Activated CD4-positive, alpha-beta T cell treated with anti-CD3 and anti-CD28 coated beads, Interleukin-2, amount 10 ng/mL, durations not matched to agents 7 days and 5 days (primary cell): ENCODE data around the gene CD300C. TPM values are rescaled to one million over a fixed set of nuclear protein-coding genes. Genes with fewer than 3 reads are reported as not detected.
A peak's percentile ranks its signal among the peaks of the same experiment; 100 is the strongest.
"Not testable (repeated sequence)": the region's sequence is repeated elsewhere in the genome, so short reads cannot be mapped to it uniquely, and the experiment has no call there.

Experiments used
- CTCF ChIA-PET: fragments of 350-600 bp; sonication (Branson Sonifier 250); formaldehyde crosslinking; loops from one replicate; lab custom pipeline; 2021; ENCODE audit warnings: antibody characterized with exemption; lab: Charles Lee
- POLR2A ChIA-PET: fragments of 350-600 bp; sonication (Branson Sonifier 250); formaldehyde crosslinking; loops from one replicate; lab custom pipeline; 2021; ENCODE audit warnings: antibody characterized with exemption; lab: Charles Lee
- DNase-seq: peaks from one replicate; pipeline ENCODE4 v3.0.0-alpha.2; 2020
- H3K27ac Mint-ChIP-seq: one replicate; pipeline ENCODE4 v1.8.0; 2021; ENCODE audit warnings: mild to moderate bottlenecking, moderate library complexity, mixed read lengths
- H3K27me3 Mint-ChIP-seq: one replicate; pipeline ENCODE4 v1.8.0; 2021; ENCODE audit warnings: mixed read lengths
- H3K36me3 Mint-ChIP-seq: one replicate; pipeline ENCODE4 v1.8.0; 2021; ENCODE audit warnings: low read depth, mixed read lengths
- H3K4me1 Mint-ChIP-seq: one replicate; pipeline ENCODE4 v1.8.0; 2021; ENCODE audit warnings: mixed read lengths
- H3K4me3 Mint-ChIP-seq: one replicate; pipeline ENCODE4 v1.8.0; 2021; ENCODE audit warnings: mild to moderate bottlenecking, moderate library complexity, mixed read lengths
- H3K9me3 Mint-ChIP-seq: one replicate; pipeline ENCODE4 v1.8.0; 2021; ENCODE audit warnings: mixed read lengths
- total RNA-seq, 2 experiments: library from RNA; stranded (reverse); gene quantifications; one replicate each; pipeline ENCODE4 v1.2.3, GENCODE V29; 2021

CD300C gene
- under 1 TPM; 0.52 to 0.57 TPM for total RNA-seq

GRCh38 chr17:74545843-74546230 lies at the start of gene CD300C:
Gene CD300C, minus strand, starts transcription at chr17:74546115. Its CDS starts 333 bp downstream, at chr17:74545782.
- peak within 1 kb of the TSS; percentile 57 for H3K27ac Mint-ChIP-seq
- ChIA-PET POLR2A (no interaction called here), CTCF (interaction anchor here (0.7 to 1.2 kb wide), 4 partner anchors 10 to 89 kb away, joined by 3 to 4 read pairs (median 3); no protein-coding TSS in a partner anchor)
- H3K27me3 Mint-ChIP-seq, result no peaks in the 10 kb centered on the region
- H3K4me1 Mint-ChIP-seq, result peaks cover 42% of the 10 kb centered on the region
- no peak for DNase-seq
- no peaks in the 10 kb centered on the region for H3K36me3 Mint-ChIP-seq
- H3K9me3 Mint-ChIP-seq, result no peaks in the 10 kb centered on the region
- H3K4me3 Mint-ChIP-seq, result no peak within 1 kb of the TSS

- CTCF ChIA-PET, result interaction anchor here (1.0 kb wide), 2 partner anchors 28 to 29 kb away, joined by 3 to 4 read pairs; partner anchors contain the start of gene CD300H
- DNase-seq, result no peak
- POLR2A ChIA-PET, result no interaction called here
Measured at GRCh38 chr17:74595037-74595750, 49.3 kb upstream of the CD300C start.

GRCh38 chr17:74592087-74592990 lies 46.4 kb upstream of the CD300C start, which contains the start of gene CD300LD:
Gene CD300LD, minus strand, starts transcription at chr17:74592283. Its CDS starts 81 bp downstream, at chr17:74592202.
- ChIA-PET CTCF (interaction anchor here (0.8 to 2.1 kb wide), 3 partner anchors 8 to 65 kb away, joined by 3 to 5 read pairs (median 4); no protein-coding TSS in a partner anchor), POLR2A (no interaction called here)
- H3K27ac Mint-ChIP-seq, result no peak within 1 kb of the TSS
- H3K4me1 Mint-ChIP-seq, result peaks cover 18% of the 10 kb centered on the region
- H3K4me3 Mint-ChIP-seq, result no peak within 1 kb of the TSS
- no peaks in the 10 kb centered on the region for H3K9me3 Mint-ChIP-seq
- H3K36me3 Mint-ChIP-seq, result no peaks in the 10 kb centered on the region
- H3K27me3 Mint-ChIP-seq, result peaks cover 3% of the 10 kb centered on the region
- peak; percentile 33 for DNase-seq

More at GRCh38 chr17:74595037-74595750, 49.3 kb upstream of the CD300C start:
- Mint-ChIP-seq H3K27ac (no peak overlapping the region), H3K27me3 (peaks cover 7% of the 10 kb centered on the region), H3K36me3 (no peaks in the 10 kb centered on the region), H3K4me1 (peaks cover 33% of the 10 kb centered on the region), H3K9me3 (no peaks in the 10 kb centered on the region), H3K4me3 (no peak overlapping the region)

- Mint-ChIP-seq H3K9me3 (no peaks in the 10 kb centered on the region), H3K4me1 (peaks cover 18% of the 10 kb centered on the region), H3K4me3 (no peak overlapping the region), H3K36me3 (no peaks in the 10 kb centered on the region), H3K27me3 (peaks cover 3% of the 10 kb centered on the region), H3K27ac (no peak overlapping the region)
- no peak for DNase-seq
- ChIA-PET POLR2A (no interaction called here), CTCF (interaction anchor here (0.8 to 2.1 kb wide), 4 partner anchors 9 to 66 kb away, joined by 3 to 7 read pairs (median 4); no protein-coding TSS in a partner anchor)
Measured at GRCh38 chr17:74591503-74591902, 45.6 kb upstream of the CD300C start.

GRCh38 chr17:74585711-74586110 lies 39.8 kb upstream of the CD300C start:
- CTCF ChIA-PET, result interaction anchor here (0.8 kb wide), 1 partner anchor 47 kb away, joined by 4 read pairs; no protein-coding TSS in a partner anchor
- H3K36me3 Mint-ChIP-seq, result no peaks in the 10 kb centered on the region

GRCh38 chr17:74584292-74585060 lies 38.6 kb upstream of the CD300C start:
- ChIA-PET POLR2A (no interaction called here), CTCF (no interaction called here)
- DNase-seq, result no peak
- no peaks in the 10 kb centered on the region for H3K36me3 Mint-ChIP-seq
- H3K4me1 Mint-ChIP-seq, result peaks cover 12% of the 10 kb centered on the region
- H3K9me3 Mint-ChIP-seq, result peaks cover 6% of the 10 kb centered on the region
- H3K4me3 Mint-ChIP-seq, result no peak overlapping the region
- H3K27ac Mint-ChIP-seq, result no peak overlapping the region
- no peaks in the 10 kb centered on the region for H3K27me3 Mint-ChIP-seq

More at GRCh38 chr17:74585711-74586110, 39.8 kb upstream of the CD300C start:
- no peak for DNase-seq
- Mint-ChIP-seq H3K9me3 (peaks cover 6% of the 10 kb centered on the region), H3K27ac (no peak overlapping the region), H3K4me3 (no peak overlapping the region), H3K27me3 (no peaks in the 10 kb centered on the region), H3K4me1 (no peaks in the 10 kb centered on the region)
- POLR2A ChIA-PET, result no interaction called here

- Mint-ChIP-seq H3K36me3 (no peaks in the 10 kb centered on the region), H3K4me1 (peaks cover 17% of the 10 kb centered on the region), H3K9me3 (peaks cover 6% of the 10 kb centered on the region), H3K27me3 (peaks cover 3% of the 10 kb centered on the region), H3K27ac (no peak overlapping the region), H3K4me3 (no peak overlapping the region)
- POLR2A ChIA-PET, result no interaction called here
- DNase-seq, result no peak
- CTCF ChIA-PET, result no interaction called here
Measured at GRCh38 chr17:74582633-74583032, 36.7 kb upstream of the CD300C start.

GRCh38 chr17:74579900-74580299 lies 34.0 kb upstream of the CD300C start:
- CTCF ChIA-PET, result no interaction called here
- POLR2A ChIA-PET, result no interaction called here
- no peak overlapping the region for H3K27ac Mint-ChIP-seq

GRCh38 chr17:74578979-74579378 lies 33.1 kb upstream of the CD300C start:
- CTCF ChIA-PET, result no interaction called here
- Mint-ChIP-seq H3K9me3 (peaks cover 3% of the 10 kb centered on the region), H3K27me3 (peaks cover 15% of the 10 kb centered on the region), H3K27ac (no peak overlapping the region), H3K4me3 (no peak overlapping the region), H3K4me1 (peaks cover 17% of the 10 kb centered on the region), H3K36me3 (no peaks in the 10 kb centered on the region)
- DNase-seq, result no peak
- POLR2A ChIA-PET, result no interaction called here

More at GRCh38 chr17:74579900-74580299, 34.0 kb upstream of the CD300C start:
- H3K4me3 Mint-ChIP-seq, result no peak overlapping the region
- peaks cover 5% of the 10 kb centered on the region for H3K9me3 Mint-ChIP-seq
- peaks cover 17% of the 10 kb centered on the region for H3K4me1 Mint-ChIP-seq
- DNase-seq, result no peak
- H3K36me3 Mint-ChIP-seq, result no peaks in the 10 kb centered on the region
- H3K27me3 Mint-ChIP-seq, result peaks cover 12% of the 10 kb centered on the region

- H3K27me3 Mint-ChIP-seq, result peaks cover 20% of the 10 kb centered on the region
- H3K4me1 Mint-ChIP-seq, result peaks cover 6% of the 10 kb centered on the region
- H3K4me3 Mint-ChIP-seq, result no peak overlapping the region
- ChIA-PET CTCF (interaction anchor here (1.2 to 1.3 kb wide), 3 partner anchors 8 to 17 kb away, joined by 3 to 4 read pairs (median 4); partner anchors contain the start of gene CD300LD), POLR2A (no interaction called here)
- DNase-seq, result no peak
- H3K36me3 Mint-ChIP-seq, result no peaks in the 10 kb centered on the region
- H3K27ac Mint-ChIP-seq, result no peak overlapping the region
- no peaks in the 10 kb centered on the region for H3K9me3 Mint-ChIP-seq
Measured at GRCh38 chr17:74574489-74575142, 28.7 kb upstream of the CD300C start.

- DNase-seq, H3K4me3 Mint-ChIP-seq, POLR2A ChIA-PET, H3K36me3 Mint-ChIP-seq, H3K9me3 Mint-ChIP-seq, H3K4me1 Mint-ChIP-seq, H3K27ac Mint-ChIP-seq: not testable (repeated sequence)
- CTCF ChIA-PET, result interaction anchor here (0.9 to 1.3 kb wide), 3 partner anchors 7 to 162 kb away, joined by 3 to 4 read pairs (median 3); partner anchors contain the start of gene CD300LD
- H3K27me3 Mint-ChIP-seq, result peaks cover 20% of the 10 kb centered on the region
Measured at GRCh38 chr17:74573635-74574034, 27.7 kb upstream of the CD300C start.
